Vagina (tissue), 2 donors: ENCODE results near the gene TPH2. TPM values are rescaled to one million over a fixed set of nuclear protein-coding genes. Genes with fewer than 3 reads are reported as not detected.

Source experiments
- DNase-seq, 2 donors: peaks; one replicate each; pipeline ENCODE4 v3.0.0-alpha.2; 2017; ENCODE audit errors: extremely low spot score in 2 of 2
- H3K27ac ChIP-seq: fragments of 200-600 bp; sonication (generic); one replicate; pipeline ENCODE4 v1.5.1; 2019
- H3K27me3 ChIP-seq: fragments of 200-600 bp; sonication (generic); one replicate; pipeline ENCODE4 v1.5.1; 2019
- H3K36me3 ChIP-seq, 2 donors: fragments of 200-600 bp; sonication (generic); one replicate each; pipeline ENCODE4 v1.5.1; 2017 to 2019
- H3K4me1 ChIP-seq: fragments of 200-600 bp; sonication (generic); one replicate; pipeline ENCODE4 v1.5.1; 2019
- H3K4me3 ChIP-seq, 2 donors: fragments of 200-600 bp; sonication (generic); 1 replicate in 1 of 2; 2 replicates in 1 of 2; pipeline ENCODE4 v1.5.1; 2016 to 2019
- H3K9me3 ChIP-seq: fragments of 200-600 bp; sonication (generic); one replicate; pipeline ENCODE4 v1.5.1; 2019
- POLR2A ChIP-seq, 2 donors: fragments of 450-650 bp; IDR thresholded peaks; one replicate each; pipeline ENCODE4 v1.6.1; 2017; ENCODE audit warnings: antibody characterized with exemption in 2 of 2, mild to moderate bottlenecking in 2 of 2, moderate library complexity in 2 of 2
- POLR2AphosphoS5 ChIP-seq, 2 donors: sonication (generic); formaldehyde crosslinking; IDR thresholded peaks; one replicate each; pipeline ENCODE4 v1.9.0; 2017; ENCODE audit warnings: antibody characterized with exemption in 2 of 2, mild to moderate bottlenecking in 2 of 2, low read depth in 1 of 2; ENCODE audit not compliant: insufficient read depth in 1 of 2
- intact Hi-C: fragments of 100-400 bp; cut with DNase I; formaldehyde crosslinking; loops from one replicate; pipeline ENCODE4 v1.15.1; 2023
- total RNA-seq: library from RNA; depleted of rRNA; stranded (reverse); fragments of >200 nt; gene quantifications from one replicate; pipeline ENCODE4 v1.2.3, GENCODE V29; 2016
- TF ChIP-seq, protein P1 (sequence below), 3 experiments: fragments of 450-650 bp in 2 of 3; fragments of 200-600 bp in 1 of 3; sonication (generic) in 1 of 3; IDR thresholded peaks; one replicate each; pipeline ENCODE4 v1.5.1; 2017 to 2019; ENCODE audit warnings: antibody characterized with exemption in 3 of 3, mild to moderate bottlenecking in 2 of 3, moderate library complexity in 2 of 3

The TPH2 gene
- total RNA-seq, 1 donor from 2014 or later = not detected

DNA sequence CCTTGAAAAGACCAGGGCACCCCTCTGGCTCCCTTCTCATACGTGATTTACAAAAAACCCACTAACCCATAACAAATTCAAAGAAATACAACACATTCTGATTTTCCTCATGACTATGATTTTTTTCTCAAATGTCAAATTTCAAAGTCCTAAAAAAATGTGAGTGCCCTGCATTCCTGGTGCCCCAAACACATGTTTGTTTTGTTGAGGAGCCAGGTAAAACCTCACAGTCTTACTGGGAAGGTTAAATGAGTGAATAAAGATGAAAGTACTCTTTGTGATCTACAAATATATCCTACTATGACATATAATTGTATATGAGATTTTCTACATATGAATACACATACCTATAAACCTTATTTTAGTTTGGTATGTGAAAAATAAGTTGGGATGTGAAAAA lies 30.7 kb downstream of the TPH2 start:
- TF ChIP-seq POLR2AphosphoS5 (IDR thresholded peaks at IDR 0.05; ENCODE audit: insufficient read depth in 1 of 2, low read depth in 1 of 2) (no peak), POLR2A (IDR thresholded peaks at IDR 0.05) (no peak)
- TF ChIP-seq, protein P1, sequence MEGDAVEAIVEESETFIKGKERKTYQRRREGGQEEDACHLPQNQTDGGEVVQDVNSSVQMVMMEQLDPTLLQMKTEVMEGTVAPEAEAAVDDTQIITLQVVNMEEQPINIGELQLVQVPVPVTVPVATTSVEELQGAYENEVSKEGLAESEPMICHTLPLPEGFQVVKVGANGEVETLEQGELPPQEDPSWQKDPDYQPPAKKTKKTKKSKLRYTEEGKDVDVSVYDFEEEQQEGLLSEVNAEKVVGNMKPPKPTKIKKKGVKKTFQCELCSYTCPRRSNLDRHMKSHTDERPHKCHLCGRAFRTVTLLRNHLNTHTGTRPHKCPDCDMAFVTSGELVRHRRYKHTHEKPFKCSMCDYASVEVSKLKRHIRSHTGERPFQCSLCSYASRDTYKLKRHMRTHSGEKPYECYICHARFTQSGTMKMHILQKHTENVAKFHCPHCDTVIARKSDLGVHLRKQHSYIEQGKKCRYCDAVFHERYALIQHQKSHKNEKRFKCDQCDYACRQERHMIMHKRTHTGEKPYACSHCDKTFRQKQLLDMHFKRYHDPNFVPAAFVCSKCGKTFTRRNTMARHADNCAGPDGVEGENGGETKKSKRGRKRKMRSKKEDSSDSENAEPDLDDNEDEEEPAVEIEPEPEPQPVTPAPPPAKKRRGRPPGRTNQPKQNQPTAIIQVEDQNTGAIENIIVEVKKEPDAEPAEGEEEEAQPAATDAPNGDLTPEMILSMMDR (IDR thresholded peaks at IDR 0.05) = no peak
- H3K36me3 ChIP-seq = no peaks in the 10 kb centered on the region
- no peaks in the 10 kb centered on the region for H3K9me3 ChIP-seq
- DNase-seq = no peak
- no peak overlapping the region for H3K4me3 ChIP-seq
- no peaks in the 10 kb centered on the region for H3K4me1 ChIP-seq
- H3K27ac ChIP-seq = no peak overlapping the region
- H3K27me3 ChIP-seq = no peaks in the 10 kb centered on the region
- intact Hi-C loops = no loop called here

DNA sequence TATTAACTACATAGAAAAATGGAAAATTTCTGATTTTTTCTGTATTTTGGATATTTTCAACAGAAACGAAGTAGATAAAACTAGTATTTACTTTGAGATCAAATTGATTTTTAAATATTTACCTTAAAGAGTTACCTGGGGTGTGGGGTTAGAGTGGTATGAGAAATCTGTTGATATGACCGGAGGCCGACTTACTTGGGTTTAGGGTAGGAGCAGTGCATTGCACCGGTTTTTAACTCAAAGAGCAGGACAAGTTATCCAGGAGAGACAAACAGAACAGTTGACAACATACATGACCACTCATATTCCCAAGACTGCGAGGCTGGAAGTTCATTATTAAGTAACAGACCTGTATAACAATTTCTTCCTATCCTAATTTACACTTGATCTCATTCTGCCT lies 31.4 kb downstream of the TPH2 start:
- no peak for TF ChIP-seq POLR2A (IDR thresholded peaks at IDR 0.05)
- TF ChIP-seq, protein P1 (IDR thresholded peaks at IDR 0.05) = no peak
- no peak for TF ChIP-seq POLR2AphosphoS5 (IDR thresholded peaks at IDR 0.05; ENCODE audit: insufficient read depth in 1 of 2, low read depth in 1 of 2)
- Histone ChIP-seq H3K4me3 (no peak overlapping the region), H3K4me1 (no peaks in the 10 kb centered on the region), H3K36me3 (no peaks in the 10 kb centered on the region), H3K27ac (no peak overlapping the region), H3K27me3 (no peaks in the 10 kb centered on the region), H3K9me3 (no peaks in the 10 kb centered on the region)
- intact Hi-C loops = no loop called here
- DNase-seq = no peak

DNA sequence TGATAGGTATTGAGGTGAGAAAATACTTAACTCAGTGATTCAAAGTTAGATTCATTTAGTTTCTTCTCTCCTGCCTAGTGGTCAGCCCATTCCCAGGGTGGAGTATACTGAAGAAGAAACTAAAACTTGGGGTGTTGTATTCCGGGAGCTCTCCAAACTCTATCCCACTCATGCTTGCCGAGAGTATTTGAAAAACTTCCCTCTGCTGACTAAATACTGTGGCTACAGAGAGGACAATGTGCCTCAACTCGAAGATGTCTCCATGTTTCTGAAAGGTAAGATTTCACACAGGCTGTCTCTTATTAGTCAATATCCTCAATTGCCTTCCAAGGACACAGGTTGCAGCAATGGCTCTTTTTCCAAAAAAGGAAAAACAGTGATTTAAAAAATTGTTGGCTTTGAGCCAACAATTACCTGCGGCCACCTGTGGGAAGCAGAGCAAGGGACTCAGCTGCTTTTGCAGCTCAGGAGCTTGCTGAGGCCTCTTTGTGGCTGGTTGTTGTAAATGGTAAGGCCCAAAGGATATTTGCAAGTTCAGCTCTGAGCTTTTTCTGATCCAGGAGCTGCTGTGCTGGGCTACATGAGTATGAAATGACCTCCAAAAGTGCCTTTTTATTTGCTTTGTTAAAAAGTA lies 33.9 kb downstream of the TPH2 start:
- no peak for TF ChIP-seq POLR2A (IDR thresholded peaks at IDR 0.05)
- no peak for TF ChIP-seq POLR2AphosphoS5 (IDR thresholded peaks at IDR 0.05; ENCODE audit: insufficient read depth in 1 of 2, low read depth in 1 of 2)
- TF ChIP-seq, protein P1 (IDR thresholded peaks at IDR 0.05) = no peak
- Histone ChIP-seq H3K27ac (no peak overlapping the region), H3K4me1 (no peaks in the 10 kb centered on the region), H3K9me3 (no peaks in the 10 kb centered on the region), H3K27me3 (no peaks in the 10 kb centered on the region), H3K36me3 (no peaks in the 10 kb centered on the region), H3K4me3 (no peak overlapping the region)
- no peak for DNase-seq
- intact Hi-C loops = no loop called here

DNA sequence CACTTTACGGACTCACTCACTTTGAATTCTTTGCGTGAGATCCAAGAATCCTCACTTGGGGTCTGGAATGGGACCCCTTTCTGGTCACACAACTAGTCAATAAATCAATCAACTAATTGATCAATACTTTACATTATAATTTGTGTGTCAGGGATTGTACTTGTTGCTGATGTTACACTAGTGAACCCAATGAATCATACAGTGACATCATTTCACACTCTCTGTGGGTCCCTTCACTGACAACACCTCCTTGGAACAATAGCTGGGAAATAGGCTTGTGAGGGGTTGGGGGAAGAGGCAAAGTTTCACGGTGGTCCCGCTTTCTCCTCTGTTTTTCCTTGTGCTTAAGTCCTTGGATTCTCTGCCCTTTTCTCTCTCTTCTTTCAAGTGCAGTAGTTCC lies 35.0 kb downstream of the TPH2 start:
- H3K27me3 ChIP-seq = no peaks in the 10 kb centered on the region
- intact Hi-C loops = no loop called here
- DNase-seq = no peak

DNA sequence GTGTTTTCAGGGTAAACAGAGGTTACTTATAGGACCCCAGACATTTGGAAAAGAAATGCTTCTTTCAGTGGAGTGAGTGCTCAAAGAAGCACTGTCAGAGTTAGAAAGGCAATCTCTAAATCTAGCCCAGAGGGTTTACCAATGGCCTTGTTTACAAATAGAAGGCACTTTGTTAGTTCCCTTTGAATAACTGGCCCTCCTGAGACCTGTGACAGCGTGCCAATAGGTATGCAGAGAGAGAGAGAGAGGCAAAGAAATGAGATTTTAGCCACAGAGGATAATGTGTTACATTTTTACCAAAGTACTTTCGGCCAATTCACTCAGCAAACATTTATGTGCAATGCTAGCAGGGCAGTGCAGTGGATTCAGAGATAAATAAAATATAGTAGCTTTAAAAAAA lies 41.9 kb downstream of the TPH2 start:
- Histone ChIP-seq H3K27ac (no peak overlapping the region), H3K36me3 (no peaks in the 10 kb centered on the region), H3K4me3 (no peak overlapping the region), H3K9me3 (no peaks in the 10 kb centered on the region), H3K4me1 (no peaks in the 10 kb centered on the region), H3K27me3 (no peaks in the 10 kb centered on the region)
- DNase-seq = no peak
- intact Hi-C loops = no loop called here
- no peak for TF ChIP-seq POLR2AphosphoS5 (IDR thresholded peaks at IDR 0.05; ENCODE audit: insufficient read depth in 1 of 2, low read depth in 1 of 2)
- TF ChIP-seq, protein P1 (IDR thresholded peaks at IDR 0.05) = no peak
- TF ChIP-seq POLR2A (IDR thresholded peaks at IDR 0.05) = no peak

More for the DNA sequence above, 35.0 kb downstream of the TPH2 start:
- Histone ChIP-seq H3K9me3 (no peaks in the 10 kb centered on the region), H3K4me3 (no peak overlapping the region), H3K4me1 (no peaks in the 10 kb centered on the region), H3K36me3 (no peaks in the 10 kb centered on the region), H3K27ac (no peak overlapping the region)
- TF ChIP-seq, protein P1 (IDR thresholded peaks at IDR 0.05) = no peak
- TF ChIP-seq POLR2AphosphoS5 (IDR thresholded peaks at IDR 0.05; ENCODE audit: insufficient read depth in 1 of 2, low read depth in 1 of 2) (no peak), POLR2A (IDR thresholded peaks at IDR 0.05) (no peak)
